NCI-H1694 (cell line): Measurements from ENCODE around the gene LIN7C.
"Not testable (repeated sequence)": the region's sequence is repeated elsewhere in the genome, so short reads cannot be mapped to it uniquely, and the experiment has no call there.

Experiments
- DNase-seq: peaks from one replicate; lab custom pipeline; 2025; lab: John Stamatoyannopoulos, UW

LIN7C gene

DNA sequence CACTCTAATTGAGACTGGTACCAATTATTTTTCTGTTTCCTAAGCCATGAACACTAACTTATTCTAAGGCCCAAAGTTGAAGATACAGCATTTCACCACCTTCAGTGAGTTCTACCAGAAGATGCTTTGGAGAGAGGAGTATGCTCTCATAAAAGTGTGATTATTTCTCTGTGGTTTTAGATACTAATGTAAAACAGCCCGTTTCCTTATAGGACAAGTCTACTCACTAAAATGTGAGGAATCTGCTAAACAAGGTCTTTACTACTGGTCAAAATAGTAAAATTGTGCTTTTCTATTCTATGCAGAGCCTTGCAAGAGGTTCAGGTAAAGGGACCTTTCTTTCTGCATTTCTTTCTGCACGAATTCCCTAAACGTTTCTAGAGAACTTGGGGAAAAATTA lies 36.4 kb downstream of the LIN7C start:
- no peak for DNase-seq

DNA sequence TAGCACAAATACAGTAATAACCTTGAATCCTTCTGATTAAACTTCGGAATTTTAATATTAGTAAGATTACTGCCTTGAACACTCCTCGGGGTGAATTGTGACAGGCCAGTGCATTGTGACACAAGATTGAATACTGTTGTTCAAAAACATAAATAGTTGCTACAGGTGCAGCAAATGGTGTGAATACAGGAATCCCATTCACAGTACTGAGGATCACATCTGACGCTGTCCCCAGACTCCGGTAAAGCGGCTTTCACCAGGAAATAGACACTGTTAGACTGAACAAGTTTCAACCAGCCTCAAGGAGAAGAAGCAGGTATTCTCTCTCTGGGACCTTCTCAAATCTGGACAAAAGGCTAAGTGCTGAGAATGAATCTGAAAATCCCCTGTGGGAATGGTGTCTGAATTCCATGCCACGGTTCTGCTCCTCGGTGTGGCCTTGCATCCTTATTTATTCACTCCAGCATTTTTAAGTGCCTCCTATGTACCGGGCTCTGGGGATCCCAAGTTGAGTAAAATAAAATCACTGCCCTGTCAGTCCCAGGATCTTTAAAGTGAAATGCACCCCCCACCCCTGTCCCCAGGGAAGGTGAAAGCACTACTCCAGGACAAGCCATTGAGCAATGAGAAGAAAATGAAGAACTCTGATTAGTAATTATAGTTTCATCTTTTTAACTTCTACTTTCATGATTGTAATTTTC lies 37.4 kb downstream of the LIN7C start:
- DNase-seq: no peak

DNA sequence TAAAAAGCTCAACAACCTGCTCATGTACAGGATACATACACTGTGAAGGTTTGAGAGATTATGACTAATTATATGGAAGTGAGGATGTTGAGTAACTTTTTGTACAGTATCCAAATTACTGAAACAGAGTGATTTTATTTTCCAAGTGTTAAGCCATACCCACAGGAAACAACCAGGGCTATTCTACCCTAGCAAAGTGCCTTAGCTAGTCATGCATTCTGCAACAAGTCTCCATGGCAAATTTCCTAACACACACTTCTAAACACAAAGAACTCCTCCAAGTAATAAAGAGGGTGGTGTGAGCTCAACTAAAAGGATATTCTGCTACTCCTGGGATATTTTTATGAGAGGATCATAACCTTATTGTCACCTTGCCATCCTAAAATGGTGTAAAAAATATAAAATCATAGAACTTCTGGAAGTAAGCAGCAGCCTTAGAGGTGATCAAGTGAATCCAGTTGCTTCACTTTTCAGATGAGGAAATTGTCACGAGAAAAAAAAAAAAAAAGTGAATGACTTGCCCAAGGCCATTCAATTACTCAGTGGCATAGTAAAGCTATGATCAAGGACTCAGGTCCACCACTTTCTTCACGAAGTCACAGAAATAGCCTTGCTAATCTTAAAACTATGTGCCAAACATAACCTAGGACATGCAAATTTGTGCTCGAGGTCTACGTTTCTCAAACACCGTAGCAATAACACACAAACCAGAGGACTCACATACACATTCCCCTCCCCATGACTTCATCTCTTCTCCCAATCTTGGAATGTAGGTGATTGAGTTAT lies 38.2 kb downstream of the LIN7C start:
- DNase-seq: no peak

DNA sequence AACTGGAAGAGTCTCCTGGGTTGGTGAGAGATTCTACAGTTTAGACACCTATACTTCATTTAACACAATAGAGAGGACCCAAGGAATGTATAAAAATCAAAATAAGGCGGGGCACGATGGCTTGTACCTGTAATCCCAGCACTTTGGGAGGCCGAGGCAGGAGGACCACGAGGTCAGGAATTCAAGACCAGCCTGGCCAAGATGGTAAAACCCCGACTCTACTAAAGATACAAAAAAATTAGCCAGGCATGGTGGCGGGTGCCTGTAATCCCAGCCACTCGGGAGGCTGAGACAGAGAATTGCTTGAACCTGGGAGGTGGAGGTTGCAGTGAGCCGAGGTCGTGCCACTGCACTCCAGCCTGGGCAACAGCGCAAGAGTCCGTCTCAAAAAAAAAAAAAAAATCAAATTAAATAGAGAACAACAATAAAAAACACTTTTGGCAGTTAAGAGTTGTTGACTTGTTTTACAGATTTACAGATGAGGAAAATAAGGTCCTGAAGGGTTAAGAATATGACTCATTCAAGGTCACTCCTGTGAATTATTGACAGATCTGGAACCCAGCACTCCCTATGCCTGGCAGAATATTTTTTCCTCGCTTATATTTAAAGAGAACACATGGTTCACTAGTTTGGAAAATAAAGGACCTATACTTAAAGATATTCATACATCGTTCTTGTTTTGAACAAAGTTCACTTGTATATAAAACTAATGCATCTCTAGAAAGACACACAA lies 39.2 kb downstream of the LIN7C start:
- DNase-seq: no peak

DNA sequence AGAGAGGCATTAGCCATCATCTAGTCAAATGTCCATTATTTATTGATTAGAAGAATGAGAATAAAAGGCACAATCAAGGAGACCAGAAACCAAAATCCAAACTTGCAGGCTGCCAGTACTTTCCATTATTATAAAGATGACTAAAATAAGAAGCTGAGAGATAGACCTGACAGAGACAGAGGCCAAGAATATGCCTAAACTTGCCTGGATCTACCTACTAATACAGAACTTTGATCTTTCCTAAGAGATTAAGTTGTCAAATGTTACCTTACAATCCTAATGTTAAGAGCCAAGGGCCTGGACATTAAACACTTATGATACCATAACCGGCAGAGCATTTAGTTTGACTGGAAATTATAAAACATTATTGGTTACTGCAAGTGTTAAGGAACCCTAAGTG lies 40.2 kb downstream of the LIN7C start:
- no peak for DNase-seq

DNA sequence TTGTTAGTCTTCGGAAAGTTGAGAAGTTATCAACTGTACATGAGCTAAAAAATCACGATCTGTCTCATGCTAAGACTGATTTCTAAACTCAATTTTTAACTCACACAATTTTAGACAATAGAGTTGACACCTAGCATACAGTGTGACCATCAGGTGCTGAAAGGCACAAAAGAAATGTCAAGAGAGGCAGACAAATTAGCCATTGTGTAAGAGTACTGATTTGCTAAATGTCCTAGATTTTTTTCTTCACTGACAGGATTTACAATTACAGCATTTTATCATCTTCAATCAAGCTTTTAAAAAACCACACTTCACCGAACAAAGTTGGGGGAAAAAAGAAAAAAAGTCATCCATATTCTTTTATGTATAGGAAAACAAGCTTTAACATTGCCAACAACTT lies 40.9 kb downstream of the LIN7C start:
- no peak for DNase-seq

DNA sequence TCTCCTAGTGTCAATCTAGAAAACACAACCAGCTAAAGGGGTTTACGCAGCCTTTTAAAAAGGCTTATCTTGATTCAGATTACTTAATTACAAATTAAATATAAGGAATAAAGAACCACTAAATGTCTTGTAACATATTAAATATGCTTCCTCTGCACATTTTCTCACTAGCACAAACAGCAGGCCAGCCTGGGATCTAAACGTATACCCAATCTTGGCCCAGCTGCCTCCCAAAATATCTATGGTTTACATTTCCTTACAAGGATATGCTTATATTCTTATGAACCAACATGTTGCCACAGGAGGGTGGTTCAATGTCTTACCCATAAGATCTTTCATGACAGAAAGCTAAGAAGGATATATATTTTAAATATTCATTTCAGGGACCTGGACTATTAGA lies 41.7 kb downstream of the LIN7C start:
- no peak for DNase-seq

DNA sequence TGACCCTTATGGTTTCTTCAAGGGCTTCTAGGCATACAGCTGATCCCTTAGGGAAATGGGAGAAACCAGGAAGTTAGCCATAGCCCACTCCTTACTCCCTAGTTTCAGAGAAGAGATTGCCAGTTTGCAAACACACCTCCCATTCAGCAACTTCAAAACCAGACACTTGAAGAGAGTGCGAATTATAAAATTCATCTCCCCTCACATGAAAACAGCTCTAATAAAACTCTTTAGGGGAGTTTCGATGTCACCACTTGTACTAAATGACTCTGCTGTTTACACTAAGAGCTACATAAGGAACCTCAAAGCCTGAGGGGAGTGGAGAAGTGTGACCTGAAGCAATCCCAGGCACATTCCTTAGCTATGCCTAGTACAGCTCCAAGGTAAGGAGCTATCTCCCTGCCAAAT lies 42.3 kb downstream of the LIN7C start:
- DNase-seq: no peak

DNA sequence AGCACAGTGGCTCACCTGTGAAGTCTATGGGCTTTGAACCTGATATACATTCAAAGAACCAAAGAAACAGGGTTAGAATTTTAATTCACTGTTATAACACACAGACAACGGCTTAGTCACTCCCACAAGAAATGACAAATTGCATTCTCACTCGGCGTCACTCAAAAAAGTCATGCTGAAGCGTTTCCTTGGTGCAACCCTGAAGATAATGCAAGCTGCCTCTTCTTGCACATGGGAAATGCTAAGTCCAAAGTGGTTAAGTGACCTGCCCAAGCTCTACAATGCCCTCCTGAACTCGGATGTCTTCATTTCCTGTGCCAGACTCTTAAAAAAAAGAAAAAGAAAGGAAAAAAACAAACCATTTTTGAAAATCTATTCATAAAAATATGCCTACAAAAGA lies 44.0 kb downstream of the LIN7C start:
- DNase-seq: no peak

DNA sequence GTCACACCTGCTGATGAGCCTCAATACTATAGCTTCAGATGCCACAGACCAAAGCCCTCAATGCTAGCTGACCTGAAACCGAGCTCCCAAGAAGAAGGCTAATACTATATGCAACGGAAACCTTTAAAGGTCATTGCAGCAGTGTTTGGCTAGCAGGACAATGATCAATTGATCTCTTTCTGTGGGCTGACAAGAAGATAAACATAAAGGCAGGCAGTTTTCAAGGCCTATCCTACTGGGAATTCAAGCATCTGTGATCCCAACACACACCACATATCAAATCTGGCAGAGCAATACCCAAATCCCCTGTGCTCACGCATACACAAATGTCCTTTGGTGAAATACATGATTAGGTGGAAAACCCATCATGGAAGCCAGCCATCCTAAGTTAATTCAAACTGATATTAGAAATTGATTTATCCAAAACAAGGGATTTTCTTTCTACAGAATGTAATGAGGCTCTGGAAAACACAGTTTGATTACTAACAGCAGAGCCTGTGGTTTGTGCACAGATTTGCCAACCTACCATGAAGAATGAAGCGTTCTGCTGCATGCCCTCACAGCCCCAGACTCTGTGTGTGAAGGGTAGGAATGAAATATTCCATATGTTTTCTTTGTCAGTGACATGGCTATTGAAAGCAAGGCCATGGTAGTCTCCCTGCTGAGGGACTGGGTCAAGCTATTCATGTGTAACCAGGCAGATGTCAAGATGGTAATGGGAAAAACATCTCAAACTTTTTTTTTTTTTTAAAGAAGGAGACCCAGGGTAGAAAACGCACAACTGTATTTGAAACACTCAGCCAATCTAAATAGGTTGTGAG lies 46.2 kb downstream of the LIN7C start:
- DNase-seq: no peak

DNA sequence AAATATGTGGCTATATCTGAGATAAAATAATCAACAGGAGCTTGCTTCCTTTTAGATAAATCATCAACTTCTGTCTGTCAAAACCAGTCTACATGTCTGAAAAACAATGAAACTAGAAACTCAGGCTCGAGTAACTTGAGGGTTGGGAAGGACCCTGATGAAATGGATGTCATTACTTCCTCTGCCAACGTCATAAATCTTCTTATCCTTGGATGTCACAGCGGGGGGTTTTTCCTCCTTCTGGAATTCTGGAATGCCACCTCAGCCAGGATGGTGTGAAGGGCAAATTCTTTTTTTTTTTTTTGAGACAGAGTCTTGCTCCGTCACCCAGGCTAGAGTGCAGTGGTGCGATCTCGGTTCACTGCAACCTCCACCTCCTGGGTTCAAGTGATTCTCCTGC lies 47.4 kb downstream of the LIN7C start:
- no peak for DNase-seq

DNA sequence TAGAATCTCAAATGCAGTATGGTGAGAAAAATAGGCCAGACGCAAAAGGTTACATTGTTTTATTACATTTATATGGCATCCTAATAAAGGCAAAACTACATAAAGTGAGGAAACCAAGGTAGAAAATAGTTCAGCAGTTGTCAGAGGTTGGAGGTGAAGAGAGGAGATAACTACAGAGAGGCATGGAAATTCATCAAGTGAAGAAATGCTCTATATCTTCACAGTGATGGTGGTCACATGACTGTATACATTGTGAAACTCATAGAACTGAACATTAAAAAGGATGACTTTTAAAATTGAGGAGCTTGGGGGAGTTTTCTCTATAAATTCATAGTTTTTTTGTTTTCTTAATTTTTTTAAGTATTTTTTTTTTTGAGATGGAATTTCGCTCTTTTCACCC lies 48.4 kb downstream of the LIN7C start:
- DNase-seq: no peak

DNA sequence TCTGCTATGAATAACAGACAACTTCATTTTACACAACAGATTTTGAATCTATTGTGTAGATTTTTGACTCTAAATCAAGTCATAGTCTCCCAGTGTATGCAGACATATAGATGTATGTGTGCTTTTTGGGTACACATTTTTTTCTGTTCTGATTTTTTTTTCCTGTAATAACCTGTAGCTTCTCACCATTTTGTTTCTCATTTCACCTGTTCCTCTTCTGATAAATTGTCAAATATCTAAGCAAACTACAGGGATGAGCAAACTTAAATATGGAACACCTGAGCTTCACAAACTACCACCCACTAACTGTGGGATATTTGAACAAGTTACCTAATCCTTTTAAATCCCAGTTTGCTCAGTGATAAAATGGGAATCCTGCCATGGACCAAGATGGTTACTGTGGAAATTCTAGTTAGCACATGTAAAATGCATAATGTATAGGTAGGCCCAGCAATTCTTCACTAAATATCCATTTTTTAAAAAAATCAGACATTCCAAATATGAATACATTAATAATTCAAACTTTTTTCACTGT lies 49.7 kb downstream of the LIN7C start:
- DNase-seq: no peak

DNA sequence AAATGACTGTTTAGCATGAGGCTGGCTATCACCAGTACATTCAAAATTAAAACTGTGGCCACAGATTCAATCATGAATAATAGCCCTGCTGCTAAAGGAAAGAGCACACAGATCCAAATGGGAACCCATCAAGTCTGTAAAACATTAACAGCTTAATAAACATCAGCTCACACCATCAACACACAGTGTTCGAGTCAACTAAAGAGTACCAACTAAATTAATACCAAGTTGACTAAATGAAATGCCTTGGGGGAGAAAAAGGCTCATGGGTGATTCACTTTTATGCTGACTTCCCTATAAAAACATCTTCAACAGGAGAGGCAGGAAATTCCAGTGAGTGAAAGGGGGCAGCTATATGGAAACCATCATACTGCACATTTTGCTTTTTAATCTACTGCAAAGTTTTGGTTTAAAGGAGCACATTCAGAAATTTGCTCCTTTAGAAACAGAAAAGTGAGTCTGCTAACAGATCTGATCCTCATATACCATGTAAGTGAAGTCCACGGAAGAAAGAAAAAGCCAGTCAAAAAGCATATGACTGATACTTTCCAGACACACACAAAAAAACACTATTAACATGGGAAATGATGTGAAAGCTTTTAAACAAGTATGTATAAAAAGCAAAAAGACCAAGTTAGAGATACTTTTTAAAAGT lies 50.3 kb downstream of the LIN7C start:
- no peak for DNase-seq

DNA sequence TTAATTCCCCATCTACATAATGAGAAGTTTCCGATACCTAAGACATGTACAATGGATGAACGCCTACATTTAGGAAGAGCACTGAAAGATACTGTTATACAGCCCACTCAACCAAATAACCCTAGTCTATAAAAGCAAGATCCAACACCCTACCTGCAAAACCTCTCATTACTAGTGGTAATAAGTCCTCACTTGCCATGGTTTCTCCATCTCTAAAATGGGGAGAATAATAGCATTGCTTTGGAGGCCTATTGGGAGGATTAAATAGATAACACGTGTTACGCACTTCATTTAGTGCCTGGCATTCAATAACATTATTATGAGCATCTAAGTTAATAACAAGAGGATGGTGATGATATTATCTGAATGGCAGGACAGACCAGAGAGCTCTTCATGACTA lies 50.9 kb downstream of the LIN7C start:
- no peak for DNase-seq

DNA sequence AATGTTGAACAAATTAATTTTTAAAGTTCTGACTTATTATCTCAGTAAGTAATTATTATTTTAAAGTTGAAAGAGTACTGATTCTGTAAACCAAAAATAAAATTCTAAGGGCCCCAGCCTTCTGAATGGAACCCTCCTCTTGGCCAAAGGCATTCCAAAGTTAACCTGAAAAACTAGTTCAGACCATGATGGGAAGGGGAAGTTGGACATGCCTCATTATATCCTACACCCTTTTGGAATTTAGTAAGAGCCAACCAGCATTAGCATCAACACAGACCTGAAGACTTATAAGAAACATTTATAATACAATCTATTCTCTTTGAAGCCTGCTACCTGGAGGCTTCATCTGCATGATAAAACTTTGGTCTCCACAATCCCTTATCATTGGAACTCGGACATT lies 52.9 kb downstream of the LIN7C start:
- no peak for DNase-seq

DNA sequence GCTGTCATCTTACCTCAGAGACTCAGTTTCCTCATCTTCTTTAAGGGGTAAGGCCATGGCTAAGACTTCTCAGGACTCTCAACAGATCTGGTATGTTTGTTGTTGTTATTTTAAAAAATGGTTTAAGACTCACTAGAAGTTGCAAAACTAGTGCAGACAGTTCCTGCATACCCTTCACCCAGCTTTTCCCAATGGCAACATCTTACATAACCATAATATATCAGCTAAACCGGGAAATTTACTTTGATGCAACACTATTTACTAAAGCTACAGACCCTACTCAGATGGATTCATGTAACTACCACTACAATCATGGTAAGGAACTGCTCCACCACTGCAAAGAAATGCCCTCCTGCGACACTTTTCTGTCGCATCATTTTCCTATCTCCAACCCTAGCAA lies 54.4 kb downstream of the LIN7C start:
- no peak for DNase-seq

DNA sequence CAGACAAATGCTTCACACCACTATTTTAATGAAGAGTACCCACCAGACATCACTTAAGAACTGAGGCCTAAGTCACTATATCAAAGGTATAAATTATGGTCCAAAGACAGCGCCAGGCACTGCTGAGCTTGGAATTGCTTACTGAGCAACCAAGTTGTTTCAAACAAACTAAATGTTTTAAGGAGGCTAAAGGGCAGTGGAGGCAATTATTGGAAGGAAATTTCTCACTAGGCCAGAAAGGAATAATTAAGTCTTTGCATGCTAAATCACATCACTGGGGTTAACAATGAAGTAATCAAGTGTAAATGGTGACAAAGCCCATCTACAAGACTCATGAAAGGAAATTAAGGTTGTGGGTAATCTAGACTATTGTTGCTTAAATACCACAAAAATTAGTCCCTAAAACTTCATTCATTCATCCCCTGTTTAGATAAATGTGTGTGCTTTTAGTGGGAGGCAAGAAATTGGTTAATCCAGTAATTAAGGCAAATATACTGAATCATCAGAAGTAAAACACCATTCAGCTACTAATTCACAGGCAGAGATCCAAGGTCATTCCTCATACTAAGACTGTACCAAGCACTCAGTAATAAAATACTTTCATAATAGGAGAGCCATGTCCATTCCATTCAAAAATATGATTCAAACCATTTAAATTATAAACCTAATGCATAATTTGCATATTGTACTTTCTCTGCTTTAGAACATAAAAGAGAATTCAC lies 55.2 kb downstream of the LIN7C start:
- no peak for DNase-seq

DNA sequence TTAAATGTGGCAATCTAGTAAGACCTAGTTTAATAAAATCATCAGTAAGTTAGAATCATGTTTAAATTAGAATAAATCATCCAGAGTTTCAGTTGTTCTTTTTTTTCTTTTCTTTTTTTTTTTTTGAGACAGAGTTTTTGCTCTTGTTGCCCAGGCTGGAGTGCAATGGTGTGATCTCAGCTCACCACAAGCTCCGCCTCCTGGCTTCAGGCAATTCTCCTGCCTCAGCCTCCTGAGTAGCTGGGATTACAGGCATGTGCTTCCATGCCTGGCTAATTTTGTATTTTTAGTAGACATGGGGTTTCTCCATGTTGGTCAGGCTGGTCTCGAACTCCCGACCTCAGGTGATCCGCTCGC lies 58.4 kb downstream of the LIN7C start:
- DNase-seq: not testable (repeated sequence)

DNA sequence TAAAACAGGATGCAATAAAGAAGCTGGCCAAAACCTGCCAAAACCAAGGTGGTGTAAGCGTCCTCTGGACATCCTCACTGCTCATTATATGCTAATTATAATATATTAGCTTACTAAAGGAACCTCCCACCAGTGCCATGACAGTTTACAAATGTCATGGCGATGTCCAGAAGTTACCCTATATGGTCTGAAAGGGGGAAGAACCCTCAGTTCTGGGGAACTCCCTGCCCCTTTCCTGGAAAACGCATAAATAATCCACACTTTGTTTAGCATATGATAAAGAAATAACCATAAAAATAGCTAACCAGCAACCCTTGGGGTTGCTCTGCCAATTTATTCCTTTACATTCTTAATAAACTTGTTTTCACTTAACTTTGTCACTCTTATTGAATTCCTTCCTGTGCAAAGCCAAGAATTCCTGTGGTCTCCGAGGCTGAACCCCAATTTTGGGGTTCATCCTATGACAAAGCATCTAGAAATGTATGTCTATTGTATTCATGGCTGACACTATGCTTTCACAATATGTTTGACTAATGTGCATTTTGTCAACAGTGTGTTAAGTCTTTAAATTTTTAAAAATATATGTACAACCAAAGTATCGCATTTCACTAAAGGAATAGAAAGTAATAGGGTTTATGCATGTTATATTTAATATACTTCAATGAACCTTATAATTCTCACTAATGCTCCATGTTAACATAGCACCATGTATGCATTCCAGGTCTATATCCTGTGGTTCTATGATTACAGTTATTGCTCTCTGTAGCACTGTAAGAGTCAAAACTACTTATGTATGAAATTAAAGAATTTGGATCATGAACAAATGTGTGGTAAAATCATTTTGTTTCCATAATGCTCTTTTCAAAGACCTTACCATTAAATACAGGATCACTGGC lies 59.0 kb downstream of the LIN7C start:
- DNase-seq: no peak
